GM21576 (cell line): ENCODE results near the gene MSH3.
"Not testable (repeated sequence)": the region's sequence is repeated elsewhere in the genome, so short reads cannot be mapped to it uniquely, and the experiment has no call there.

Experiments used
- ATAC-seq: cut with Tn5 transposase; IDR thresholded peaks from one replicate; pipeline ENCODE4 v1.9.1; 2021; ENCODE audit warnings: mild to moderate bottlenecking, moderate library complexity; ENCODE audit not compliant: unreplicated experiment

MSH3 gene

DNA sequence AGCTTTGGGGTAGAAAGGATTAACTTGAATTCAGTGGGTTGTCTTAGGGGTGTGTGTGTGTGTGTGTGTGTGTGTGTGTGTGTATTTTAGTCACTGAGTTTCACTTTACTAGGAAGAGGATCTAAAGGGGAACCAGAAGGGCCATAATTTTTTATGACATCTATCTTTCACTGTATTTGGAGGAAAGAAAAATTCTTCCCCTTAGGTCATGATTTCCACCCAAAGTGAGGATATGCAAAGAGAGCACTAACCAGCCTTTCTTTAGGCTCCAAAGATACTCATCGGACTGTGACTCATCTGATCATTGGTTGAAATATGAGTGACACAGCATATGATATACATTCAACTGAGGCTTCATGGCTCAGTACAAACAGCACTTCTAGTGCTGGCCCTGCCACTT is 230.5 kb downstream of the MSH3 start:
- ATAC-seq = no peak

DNA sequence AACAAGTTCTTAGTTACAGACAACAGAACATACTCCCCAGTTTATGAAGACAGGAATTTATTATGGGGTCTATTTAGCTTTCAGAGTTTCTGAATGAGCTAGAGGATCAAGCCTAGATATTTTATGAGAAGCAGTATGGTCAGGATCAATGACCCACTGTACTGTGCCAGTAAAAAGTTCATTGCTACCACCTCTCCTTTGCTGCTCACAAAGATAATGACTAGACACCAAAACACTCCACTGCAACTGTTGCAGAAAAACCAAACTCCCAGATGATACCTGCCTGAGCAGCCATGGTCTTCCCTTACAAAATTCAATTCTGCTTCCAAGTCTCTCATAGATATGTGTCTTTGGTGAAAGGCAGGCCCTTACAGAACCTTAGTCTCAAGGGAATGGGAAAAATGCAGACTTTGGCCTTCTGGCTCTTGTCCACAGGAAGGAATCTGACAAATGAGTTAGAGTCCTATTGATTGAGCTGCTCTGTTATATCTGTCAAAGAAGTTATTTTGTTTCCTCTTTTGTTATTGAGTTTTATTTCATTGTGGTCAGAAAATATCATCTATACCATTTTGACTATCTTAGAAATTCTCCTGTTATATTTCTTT is 231.0 kb downstream of the MSH3 start:
- no peak for ATAC-seq

DNA sequence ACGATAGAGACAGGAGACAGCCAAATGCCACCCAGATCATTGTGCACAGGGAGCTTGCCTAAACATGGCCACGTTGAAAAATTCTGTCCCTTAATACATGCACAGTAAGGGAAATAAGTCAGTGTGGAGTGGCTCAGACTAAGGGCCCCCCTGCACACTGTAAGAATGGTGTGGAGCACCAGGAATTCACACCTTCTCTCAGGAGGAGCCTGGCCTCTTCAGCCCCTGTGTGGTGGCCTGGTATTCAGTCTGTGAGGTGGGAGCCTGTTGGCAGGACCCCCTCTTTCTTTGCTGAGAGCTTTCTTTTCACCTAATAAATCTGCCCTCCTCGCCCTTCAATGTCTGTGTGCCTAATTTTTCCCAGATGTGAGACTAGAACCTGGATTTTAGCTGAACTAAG is 239.6 kb downstream of the MSH3 start:
- no peak for ATAC-seq

DNA sequence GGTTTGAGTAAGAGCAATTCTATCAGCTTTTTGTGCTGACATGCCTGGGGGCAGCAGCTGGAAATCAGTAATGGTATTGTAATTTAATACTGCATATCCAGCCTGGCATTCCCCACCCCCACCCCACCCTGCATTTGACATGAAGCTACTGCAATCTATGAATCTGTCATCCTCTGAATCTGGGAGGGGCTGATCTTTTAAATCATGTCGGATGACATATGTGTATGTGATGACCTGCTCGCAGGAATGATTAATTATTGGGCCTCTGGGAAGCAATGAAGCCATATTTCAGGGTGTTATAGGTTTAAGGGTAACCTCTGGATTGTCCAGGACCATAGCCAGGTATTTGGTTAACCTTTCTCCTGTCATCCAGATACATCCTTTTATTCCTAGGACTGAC is 241.1 kb downstream of the MSH3 start:
- ATAC-seq = no peak

DNA sequence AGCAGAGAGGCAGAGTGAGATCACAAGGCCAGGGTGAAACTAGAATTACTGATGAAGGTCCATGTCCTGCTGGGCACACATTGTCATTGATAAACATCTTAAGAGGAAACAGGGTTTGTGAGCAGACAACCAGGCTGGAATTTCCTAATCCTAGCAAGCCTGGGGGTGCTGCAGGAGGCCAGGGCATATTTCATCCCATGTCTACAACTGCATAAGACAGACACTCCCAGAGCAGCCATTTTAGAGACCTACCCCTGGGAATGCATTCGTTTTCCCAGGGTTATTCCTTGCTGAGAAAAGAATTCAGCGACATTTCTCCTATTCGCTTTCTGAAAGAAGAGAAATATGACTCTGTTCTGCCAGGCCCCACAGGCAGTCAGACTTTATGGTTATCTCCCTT is 248.2 kb downstream of the MSH3 start:
- not testable (repeated sequence) for ATAC-seq

DNA sequence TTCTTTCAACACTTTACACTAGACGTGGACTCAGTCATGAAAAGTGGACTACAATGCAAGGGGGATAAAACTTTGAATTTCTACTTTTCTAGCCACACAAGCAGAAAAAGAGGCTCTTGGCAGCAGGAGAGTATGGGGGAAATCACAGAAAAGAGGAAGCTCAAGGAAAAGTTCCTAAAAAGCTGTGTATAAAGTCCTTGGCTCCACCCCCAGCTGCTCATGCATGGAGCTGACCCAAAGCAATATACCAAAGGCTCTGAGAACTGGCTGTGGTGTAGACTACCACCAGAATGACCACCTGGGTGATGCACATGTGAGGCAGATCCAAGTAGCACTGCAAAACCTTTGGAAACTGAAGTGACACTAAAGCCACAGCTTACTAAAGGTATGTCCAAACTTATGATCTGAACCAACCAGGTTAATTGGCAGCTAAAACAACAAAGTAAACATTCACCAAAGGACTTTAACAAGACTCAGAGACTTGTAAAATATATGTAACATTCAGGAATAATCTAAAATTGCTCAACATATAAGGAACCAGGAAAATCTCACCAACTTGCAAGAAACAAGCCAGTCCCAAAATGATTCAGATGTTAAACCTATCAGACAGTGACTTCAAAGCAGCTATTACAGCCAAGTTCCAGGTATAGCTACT is 250.2 kb downstream of the MSH3 start:
- no peak for ATAC-seq

- no peak for ATAC-seq
Observed at GRCh38 chr5:80905405-80905804, 251.0 kb downstream of the MSH3 start.

- ATAC-seq = no peak
Observed at GRCh38 chr5:80912479-80912878, 258.0 kb downstream of the MSH3 start.

- no peak for ATAC-seq
Observed at GRCh38 chr5:80915716-80916115, 261.3 kb downstream of the MSH3 start.

DNA sequence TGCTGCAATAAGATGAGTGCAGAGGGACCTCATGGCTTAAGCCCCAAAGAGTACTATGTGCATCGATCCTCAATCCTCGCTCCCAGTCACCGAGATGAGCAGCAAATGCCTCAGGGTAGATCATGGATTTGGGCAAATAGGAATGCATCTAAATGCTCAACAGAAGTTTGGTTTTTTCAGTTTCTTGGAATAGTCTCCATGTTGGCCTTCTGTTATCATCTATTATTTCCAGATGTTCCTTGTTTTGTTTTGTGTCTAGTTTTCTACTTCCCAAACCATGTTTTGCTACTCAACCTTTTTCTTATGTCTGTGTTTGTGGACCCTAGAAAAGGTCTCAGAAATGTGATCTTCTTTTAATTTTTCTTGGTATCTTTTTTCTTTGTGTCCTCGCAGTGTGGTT is 262.2 kb downstream of the MSH3 start:
- no peak for ATAC-seq

GRCh38 chr5:80917631-80918030 is 263.2 kb downstream of the MSH3 start:
- no peak for ATAC-seq

DNA sequence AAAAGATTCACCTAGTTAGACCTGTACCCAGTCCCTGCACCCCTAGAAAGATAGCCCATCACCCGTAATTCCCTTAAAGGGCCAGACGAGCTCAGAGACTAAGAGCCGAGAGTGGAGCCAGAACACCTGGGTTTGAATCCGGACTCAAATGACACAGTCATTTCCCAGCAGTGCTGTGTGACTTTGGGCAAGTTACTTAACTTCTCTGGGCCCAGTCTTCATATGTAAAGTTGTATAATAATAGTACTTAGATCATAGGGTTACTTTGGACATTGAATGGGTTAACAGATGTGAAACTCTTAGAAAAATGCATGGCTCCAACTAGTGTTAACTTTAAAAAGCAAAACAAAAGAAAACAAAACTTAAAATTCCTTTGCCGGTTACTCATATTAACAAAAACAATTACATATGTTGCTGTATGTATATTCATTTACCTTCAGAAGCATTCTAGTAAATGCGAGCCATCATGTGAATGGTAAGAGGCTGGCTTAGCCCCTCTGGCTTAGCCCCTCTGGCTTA is 265.3 kb downstream of the MSH3 start:
- ATAC-seq = no peak

DNA sequence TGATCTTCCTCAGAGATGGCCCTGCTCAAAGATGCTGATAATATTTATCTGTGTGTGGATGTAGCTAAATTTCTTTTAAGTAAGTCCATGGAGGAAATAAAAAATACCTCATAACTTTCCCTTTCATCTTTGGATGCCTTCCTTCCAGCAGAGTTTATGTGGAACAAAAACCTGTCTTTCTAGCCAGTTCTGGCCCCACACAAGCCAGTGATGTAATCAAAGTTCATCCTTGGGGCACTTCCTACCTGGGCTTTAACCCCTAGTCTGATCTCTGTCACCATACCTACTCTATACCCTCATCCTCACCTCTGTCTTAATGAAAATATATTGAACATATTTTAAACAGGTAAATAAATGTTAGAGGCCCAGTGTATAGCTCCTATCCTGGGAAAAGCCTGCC is 265.9 kb downstream of the MSH3 start:
- ATAC-seq = no peak

DNA sequence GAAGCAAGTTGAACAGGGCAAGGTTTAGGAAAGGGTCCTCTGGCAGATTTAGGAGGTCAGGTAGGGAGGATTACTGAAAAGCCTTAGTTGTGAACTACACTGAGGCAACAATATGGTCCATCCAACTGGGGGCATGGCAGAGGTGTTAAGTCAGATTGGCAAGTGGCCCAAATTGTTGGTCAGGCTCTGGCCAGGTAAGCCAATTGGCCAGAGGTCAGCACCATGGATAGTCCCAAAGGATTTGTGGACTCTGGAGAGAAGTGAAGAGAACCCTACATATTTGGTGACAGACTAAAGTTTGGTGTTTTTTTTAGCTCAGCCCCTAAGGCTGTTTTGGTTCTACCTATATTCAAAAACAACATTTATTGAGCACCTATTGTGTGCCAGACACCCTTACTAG is 266.6 kb downstream of the MSH3 start:
- no peak for ATAC-seq

DNA sequence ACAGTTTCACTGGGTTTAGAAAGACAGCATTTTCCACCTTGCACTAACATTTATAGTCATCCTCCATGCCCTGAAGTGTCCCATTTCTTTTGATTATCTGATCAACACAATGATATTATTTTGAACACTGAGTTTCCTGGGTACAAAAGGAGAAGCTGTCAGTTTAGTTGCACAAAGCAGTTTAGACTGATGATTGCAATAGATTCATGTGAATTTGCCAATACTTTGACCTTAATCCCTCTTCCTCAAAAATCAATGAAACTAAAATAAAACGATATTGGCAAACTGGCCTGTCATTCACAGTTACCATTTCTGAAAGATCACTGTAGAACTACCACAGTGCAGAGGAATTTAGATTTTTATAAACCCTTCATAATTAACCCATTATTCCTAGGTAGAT is 271.5 kb downstream of the MSH3 start:
- no peak for ATAC-seq
